ENCODE data around the gene PLEKHN1.

- TF ChIP-seq CTCF (IDR thresholded peaks at IDR 0.05; ENCODE audit: low read depth, low read length) (no peak), MAX (IDR thresholded peaks at IDR 0.05; ENCODE audit: low read depth, low read length) (no peak), POLR2A (IDR thresholded peaks at IDR 0.05; ENCODE audit: extremely low read depth, insufficient read length) (no peak)
These were observed 41.4 kb upstream of the PLEKHN1 start for GRCh38 chr1:924656-925560.
